GM18505 (cell line): ENCODE data around the gene TBC1D2B.

Source experiments
- ATAC-seq: cut with Tn5 transposase; IDR thresholded peaks from one replicate; pipeline ENCODE4 v1.9.1; 2021; ENCODE audit not compliant: unreplicated experiment
- POLR2A ChIP-seq: IDR thresholded peaks from 4 replicates; pipeline ENCODE4 v1.6.1; 2011; ENCODE audit warnings: borderline replicate concordance; ENCODE audit not compliant: insufficient read depth, insufficient read length; ENCODE audit errors: extremely low read depth

The TBC1D2B gene

GRCh38 chr15:78072080-78072892, 5.2 kb downstream of the TBC1D2B start:
- no peak for ATAC-seq
- TF ChIP-seq POLR2A: no peak

- no peak for TF ChIP-seq POLR2A
- ATAC-seq: no peak
Measured at GRCh38 chr15:78071383-78071782, 6.1 kb downstream of the TBC1D2B start.

DNA sequence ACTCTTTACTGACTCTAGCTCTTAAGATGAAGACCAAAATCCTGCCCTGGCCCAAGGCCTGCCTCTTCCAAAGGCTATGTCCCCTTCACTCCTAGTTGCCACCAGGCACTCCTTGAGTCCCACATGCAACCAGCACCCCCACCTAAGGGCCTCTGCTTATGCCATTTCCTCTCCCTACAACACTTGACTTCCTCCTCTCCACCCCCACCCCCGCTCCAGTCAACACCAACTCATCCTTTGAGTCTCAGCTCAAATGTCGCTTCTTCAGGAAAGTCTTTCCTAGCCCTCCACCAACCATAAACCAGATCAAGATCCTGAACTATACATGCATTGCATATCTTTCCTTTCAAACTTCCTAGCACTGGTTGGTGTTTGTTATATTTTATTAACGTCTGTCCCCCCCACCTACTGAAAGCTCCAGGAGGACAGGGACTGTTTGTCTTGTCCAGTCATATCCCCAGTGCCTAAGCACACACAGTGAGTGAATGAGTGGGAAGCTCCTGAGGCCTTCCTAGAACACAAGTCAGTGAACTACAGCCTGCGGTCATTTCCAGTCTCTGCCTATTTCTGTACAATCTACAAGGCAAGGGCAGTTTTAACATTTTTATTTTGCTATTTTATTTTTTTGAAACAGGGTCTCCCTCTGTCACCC, 7.3 kb downstream of the TBC1D2B start:
- TF ChIP-seq POLR2A: no peak
- ATAC-seq: no peak

DNA sequence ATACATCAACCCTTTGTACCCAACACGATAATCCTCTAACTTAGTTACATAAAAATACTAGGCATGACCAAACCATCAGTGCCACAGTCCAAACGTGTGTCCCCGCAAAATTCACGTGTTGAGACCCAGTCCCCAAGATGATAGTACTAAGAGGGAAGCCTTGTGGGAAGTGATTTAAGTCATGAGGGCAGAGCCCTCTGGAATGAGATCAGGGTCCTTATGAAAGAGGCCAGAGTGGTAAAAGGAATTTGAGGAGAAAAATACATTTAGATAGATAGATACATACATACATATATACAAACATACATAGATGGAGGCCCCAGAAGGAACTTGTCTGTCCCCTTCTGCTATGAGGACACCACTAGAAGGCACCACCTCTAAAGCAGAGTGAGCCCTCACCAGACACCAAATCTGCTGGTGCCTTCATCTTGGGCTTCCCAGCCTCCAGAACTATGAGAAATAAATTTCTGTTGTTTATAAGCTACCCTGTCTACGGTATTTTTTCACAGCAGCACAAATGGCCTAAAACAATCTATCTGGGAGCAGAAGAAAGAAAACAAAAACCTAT, 8.0 kb downstream of the TBC1D2B start:
- no peak for ATAC-seq
- TF ChIP-seq POLR2A: no peak

DNA sequence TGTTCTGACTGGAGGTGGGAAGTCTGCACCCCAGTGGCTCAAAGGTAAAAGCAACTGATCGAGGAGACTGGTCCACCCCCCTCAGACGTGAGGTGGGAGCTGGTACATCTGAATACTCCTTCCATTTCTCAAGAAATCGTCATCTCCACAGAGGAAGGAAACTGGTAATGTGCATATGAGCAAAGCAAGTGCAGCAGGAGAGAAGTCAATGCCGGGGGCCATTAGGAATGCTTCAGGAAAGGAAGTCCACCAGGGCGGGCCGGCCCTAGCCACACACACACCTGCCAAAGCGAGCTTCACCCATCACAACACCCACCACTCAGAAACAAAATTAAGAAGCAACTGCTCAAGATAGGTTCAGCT, 8.5 kb downstream of the TBC1D2B start:
- no peak for ATAC-seq
- TF ChIP-seq POLR2A: no peak

- no peak for ATAC-seq
Measured at GRCh38 chr15:78067328-78068228, 9.9 kb downstream of the TBC1D2B start.

GRCh38 chr15:78065973-78066946, 11.3 kb downstream of the TBC1D2B start:
- TF ChIP-seq POLR2A: no peak
- ATAC-seq: peak; percentile 40

More at GRCh38 chr15:78067328-78068228, 9.9 kb downstream of the TBC1D2B start:
- no peak for TF ChIP-seq POLR2A

DNA sequence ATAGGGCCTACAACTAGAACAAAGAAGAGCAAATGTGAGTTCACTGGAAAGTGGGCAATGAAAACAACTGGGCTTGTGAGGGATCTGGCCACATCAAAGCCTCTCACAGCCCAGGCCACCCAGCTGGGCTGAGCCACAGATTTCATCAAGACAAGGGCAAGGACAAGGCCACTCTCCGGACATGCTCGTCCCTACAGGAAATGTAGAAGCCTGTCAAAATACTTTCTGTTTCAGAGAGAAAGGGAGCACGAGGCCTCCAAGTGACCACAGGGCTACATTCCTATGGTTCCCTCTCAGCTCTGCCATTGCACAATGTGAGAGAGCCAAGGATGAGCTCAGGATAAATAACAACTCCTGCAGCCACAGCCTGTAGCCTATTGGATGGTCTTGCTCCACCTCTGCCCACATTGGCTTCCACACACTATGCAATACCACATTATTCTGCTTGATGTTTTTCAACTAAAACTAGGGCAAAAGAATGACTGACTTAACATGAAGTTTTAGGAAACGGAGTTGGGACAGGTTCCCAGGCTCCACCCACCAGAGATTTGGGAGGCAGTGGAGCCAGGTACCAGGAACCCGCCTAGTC, 12.1 kb downstream of the TBC1D2B start:
- TF ChIP-seq POLR2A: no peak
- ATAC-seq: no peak

GRCh38 chr15:78064544-78064943, 13.0 kb downstream of the TBC1D2B start:
- no peak for ATAC-seq
- TF ChIP-seq POLR2A: no peak

DNA sequence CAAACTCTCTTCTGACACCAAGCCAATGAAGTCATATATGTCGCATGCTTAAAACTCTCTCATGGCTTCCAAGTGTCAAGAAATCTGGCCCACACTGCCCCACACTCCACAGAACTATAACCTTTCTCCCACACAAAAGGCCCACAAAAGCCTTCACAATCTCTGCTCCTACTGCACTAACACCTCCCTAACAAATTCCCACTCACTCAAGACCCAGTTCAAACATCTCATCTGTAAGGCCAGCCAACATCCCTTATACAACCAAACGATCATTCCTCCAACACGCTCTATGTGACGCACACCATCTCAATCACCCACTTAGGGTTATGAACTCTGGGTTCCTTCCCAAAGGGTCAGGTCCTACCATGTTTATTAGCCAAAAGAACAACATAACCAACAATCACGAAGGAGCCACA, 13.5 kb downstream of the TBC1D2B start:
- no peak for TF ChIP-seq POLR2A
- ATAC-seq: no peak

GRCh38 chr15:78063217-78063616, 14.3 kb downstream of the TBC1D2B start:
- no peak for ATAC-seq
- TF ChIP-seq POLR2A: no peak

DNA sequence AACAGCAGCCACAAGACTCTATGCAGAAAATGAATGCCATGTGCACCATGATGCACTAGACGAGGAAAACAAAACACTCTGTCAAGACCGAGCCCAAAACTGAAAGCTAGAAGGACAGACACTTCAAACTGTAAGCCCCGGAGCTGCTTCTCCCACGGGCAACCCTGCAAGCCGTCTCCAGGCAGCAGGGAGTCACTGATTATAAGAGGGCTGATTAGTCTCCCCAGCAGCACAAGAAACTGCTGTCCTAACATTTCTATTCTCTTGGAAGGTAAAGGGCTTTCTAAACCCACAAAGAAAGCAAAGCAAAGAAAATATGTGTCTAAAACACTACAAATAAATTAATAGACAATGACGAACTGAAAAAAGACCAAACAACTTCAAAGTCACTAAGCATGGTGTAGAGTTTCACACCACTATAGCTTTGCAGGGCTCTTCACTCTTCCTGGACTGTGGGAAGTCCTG, 15.5 kb downstream of the TBC1D2B start:
- no peak for ATAC-seq
- TF ChIP-seq POLR2A: no peak

- TF ChIP-seq POLR2A: no peak
- no peak for ATAC-seq
Measured at GRCh38 chr15:78060232-78060631, 17.3 kb downstream of the TBC1D2B start.
